ENCODE data around the gene MACROH2A1.
"Not testable (repeated sequence)": the region's sequence is repeated elsewhere in the genome, so short reads cannot be mapped to it uniquely, and the experiment has no call there.

MACROH2A1 gene

DNA sequence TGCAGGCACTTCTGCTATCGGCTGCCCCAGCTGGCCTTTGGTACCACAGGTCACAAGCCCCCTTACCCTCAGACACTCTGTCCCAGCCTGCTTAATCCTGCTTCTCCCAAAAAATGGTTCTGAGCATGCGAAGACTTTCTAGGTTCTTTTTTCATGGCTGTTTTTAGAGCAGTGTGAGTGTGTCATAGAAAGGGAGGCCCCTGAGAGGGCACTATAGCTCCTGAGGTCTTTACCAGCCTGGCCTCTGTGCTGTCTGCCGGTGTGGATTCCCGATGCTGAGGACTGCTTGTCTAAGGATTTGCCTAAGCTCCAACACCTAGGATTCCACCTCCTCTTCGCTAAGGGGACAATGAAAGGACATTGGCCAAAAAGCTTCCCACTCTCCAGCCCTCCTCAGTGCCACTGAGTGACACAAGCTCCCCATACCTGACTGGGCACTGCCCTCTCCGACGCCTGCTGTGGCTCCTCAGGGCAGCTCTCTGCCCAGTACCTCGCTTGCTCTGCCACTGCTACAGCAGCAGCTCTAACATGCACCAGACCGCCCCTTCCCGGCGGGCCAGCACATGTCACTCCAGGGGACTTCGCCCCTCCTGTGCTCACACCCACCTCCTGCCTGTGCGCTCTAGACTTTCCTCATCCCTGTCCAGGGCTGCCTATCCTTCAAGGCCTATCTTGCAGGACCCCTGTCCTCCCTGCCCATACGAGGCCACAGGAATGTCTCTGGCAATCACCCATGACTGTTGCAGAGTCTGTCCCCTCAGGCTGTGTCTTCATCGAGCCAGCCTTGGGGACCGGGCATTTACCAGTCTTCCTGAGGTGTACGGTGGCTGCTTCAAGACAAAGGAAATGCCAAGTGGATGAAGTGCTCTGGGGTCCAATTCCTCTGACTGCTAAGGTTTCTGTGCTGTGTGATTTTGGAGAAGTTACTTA lies 21.0 kb downstream of the MACROH2A1 start:
- no peak for DNase-seq (ENCODE audit: low read depth)

DNA sequence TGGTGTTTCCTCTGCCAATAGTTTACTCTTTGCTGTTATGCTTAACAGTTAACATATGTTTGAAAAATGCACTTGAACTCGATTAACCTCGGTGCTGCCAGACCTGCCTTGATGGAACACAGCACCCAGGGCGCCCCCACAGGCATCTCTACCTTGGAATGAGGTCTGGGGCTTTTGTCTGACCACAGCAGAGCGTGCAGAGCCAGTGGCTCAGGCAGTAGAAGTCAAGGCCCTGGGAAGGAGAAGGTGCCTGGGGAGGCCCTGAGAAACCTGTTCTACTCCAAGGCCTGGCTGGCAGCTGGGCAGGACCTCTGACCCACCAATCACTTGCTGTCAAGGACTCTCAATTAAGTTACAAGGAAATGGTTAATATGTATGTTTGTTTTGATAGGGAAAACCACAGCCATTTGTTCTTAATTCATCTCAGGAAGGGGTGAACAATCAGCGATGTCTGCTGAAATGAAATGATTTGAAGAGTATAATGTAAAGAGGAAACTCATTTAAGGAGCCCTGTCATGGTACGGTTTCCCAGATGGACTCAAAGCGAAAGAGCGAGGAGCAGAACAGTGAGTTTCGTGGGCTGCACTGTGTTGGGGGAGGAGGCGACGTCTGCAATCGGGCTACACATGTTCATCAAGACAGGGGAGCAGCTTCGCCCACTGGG lies 21.9 kb downstream of the MACROH2A1 start:
- no peak for DNase-seq (ENCODE audit: low read depth)

DNA sequence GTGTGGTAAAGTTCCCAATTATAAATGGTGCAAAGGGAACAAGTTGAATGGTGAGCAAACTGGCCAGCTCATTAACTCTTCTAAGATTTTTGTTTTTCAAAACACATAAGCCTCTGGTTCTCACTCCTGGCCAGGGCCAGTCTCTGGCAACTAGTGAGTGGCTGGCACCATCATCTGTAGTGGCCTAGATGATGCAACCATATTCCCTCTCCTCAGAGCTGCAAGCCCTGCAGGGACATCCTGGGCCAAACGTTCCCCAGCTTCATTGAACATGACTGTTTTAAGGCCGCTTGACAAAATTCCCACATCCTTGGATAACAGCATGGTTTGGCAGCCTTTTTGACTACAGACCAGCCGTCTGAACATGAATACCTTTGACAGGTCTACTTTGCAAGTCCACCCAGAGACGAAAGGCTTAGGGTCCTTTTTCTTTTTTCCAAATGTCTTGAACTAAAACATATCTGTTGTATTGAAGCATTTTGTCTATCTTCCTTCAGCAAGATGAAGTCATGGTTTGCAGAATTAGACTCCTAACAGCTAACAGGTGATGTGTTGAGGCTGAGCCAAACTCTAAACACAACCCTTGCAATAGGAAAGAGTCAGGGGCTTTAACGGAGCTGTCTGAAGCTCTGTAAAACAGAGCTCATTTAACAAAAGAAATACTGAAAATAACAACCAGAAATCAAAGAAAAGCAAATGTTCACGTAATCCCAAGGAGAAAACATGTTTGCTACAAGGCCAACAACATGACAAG lies 23.8 kb downstream of the MACROH2A1 start:
- DNase-seq (ENCODE audit: low read depth), result no peak

DNA sequence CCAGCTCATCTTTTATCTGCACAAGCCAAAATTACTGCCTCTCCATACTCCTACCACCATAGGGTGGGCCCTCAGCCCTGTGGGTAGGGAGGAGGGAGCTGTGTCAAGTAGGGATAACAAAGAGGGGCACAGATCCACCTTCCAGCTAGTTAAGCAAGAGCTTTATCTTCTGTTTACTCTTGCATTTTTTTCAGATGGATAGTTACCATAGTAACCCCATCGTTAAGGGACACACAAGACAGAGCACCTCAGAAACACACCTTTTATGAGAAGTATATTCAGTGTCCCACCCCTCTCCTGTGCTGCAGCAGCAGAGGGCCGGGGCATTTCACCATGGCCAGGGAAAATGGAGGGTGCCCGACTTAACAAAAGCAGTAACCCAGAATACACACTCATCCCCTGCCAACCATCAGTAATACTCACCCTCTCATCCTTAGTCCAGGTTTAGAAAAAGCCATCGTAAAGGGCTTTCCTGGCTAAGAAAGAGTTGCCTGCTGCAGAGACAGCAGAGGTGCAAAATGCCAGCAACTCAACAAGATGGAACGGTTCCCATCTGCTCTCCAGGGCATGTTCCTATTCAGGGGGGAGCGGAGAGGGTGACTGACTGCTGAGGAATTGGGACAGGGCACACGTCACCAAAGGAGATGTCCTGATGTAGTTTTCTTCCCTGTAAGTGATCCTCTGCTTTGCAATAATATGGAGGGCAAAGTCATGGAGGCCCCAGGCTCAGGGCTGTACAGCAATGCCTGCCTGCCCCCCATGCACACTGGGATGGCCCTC lies 25.1 kb downstream of the MACROH2A1 start:
- DNase-seq (ENCODE audit: low read depth), result no peak

DNA sequence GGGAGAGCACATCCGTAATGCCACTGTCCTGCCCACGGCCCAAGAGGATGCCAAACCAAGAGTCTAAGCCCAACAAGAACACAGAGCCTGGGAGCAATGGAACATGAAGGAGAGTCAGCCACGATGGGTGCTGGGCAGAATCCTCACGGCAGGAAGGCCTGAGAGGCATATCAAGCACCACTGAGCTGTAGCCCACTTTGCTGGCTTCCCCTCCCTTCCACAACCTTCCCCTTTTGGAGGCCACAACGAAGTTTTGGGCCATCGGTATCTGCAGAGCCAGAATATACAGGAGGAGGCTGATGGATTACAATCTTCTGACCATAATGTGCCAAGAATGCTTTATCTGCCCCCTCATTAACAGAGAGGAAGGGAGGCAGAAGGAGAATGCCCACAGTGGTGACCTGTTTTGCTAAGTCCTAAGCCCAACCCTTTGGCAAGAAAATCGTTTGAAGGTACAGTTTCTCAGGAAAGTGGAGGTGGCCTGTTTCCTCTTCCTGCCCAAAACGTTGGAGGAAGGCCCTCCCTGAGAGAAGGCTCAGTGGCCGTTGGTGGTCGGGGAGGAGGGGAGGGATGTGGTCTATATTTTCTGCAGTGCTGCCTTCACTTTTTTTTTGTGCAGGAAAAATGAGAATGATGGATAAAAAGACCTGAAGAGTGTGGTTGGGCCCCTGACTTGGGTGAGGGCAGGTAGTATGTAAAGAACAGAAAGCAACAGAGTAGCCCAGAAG lies 26.2 kb downstream of the MACROH2A1 start:
- DNase-seq (ENCODE audit: low read depth), result no peak

DNA sequence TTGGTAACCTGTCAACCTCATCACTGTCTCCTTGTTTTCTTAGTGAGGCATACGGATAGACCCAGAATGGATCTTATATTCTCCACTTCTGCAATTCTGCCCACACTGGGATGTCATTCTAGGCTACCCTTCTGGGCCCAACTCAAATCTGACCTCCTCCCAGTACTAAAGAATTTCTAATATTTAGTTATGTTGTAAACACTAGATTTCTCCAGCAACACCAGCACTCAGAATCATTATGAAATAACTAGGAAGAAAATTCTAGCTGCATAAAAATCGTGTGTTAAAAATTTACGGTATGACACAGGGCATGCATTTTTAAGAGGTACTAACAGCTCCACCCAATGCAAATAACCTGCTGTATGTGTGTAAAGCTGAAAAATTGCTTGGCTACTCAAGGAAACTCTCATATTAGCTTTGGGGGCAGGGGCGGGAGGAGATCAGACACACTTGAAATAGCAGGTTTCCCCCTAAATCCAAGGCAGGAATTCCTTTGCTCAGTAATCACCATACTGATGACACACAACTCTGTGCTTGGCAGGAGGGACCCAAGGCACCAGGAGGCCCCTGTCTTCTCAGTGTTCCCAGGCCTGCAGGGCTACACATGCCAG lies 27.3 kb downstream of the MACROH2A1 start:
- no peak for DNase-seq (ENCODE audit: low read depth)

DNA sequence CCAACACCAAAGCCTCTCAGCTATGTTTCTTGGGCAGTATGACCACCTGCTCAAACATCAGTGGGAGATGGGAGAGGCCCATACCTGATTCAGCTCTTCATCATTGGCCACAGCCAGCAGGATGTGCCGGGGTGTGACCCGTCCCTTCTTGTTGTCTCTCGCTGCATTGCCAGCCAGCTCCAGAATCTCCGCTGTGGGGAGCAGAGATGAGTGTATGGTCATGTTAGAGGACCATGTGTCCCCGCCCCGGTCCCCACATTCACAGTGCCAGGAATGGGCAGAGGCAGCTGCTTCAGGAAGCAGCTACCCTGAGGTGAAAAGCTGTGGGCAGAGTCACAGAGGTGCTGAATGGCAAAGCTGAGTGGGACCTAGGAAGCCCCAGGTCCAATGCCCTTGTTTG lies 29.1 kb downstream of the MACROH2A1 start:
- DNase-seq (ENCODE audit: low read depth), result no peak

DNA sequence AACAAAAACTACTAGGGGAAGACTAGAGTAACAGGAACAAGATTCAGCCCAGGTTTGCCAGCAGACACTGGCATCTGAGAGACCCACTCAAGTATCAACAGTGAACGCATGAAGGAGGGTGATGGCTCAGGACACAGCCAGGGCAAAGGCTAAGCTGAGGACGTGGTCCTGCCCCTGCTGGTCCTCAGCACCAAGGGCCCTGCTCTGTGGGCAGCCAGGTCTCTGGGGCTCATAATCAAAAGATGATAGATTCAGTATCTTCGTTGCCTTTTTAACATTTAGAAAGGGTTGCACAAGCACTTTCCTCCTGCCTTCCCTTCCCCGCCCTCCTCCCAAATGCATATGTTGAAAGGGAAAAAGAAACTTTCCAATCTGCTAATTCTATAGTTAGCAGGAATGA lies 31.5 kb downstream of the MACROH2A1 start:
- no peak for DNase-seq (ENCODE audit: low read depth)

DNA sequence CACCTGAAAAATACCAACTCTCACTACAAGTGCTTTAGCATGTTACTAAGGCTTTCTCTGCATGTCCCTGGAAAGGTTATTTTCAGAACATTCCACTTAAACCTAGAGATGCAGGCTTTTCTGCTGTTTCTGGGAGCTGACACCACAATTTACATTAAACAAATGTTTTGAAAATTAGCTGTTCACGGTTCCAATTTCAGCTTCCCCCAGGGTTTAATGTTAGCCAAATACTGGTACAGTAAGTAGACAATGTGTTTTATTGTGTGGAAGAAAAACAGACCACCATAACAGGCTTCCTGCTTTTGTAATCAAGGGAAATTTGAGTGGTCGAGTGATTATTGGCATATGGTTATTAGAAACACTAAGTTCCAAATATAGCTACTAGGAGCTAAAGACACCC lies 32.0 kb downstream of the MACROH2A1 start:
- no peak for DNase-seq (ENCODE audit: low read depth)

DNA sequence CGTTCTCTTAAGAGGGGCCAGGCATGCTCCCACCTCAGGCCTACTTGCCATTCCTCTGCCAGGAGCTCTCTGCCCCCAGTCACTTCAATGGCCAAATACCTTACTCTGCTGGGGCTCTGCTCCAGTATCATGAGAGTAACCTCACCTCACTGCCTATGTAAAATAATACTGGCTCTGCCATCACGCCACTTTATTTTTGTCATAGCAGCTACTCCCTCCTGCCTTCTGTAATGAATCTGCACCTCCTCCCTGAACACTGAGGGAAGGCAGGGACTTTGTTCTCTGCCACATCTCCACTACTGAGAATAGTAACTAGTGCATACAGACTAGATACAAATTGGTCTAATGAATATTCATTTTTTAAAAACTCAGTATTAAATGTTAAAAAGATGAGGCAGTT lies 33.8 kb downstream of the MACROH2A1 start:
- DNase-seq (ENCODE audit: low read depth), result no peak

DNA sequence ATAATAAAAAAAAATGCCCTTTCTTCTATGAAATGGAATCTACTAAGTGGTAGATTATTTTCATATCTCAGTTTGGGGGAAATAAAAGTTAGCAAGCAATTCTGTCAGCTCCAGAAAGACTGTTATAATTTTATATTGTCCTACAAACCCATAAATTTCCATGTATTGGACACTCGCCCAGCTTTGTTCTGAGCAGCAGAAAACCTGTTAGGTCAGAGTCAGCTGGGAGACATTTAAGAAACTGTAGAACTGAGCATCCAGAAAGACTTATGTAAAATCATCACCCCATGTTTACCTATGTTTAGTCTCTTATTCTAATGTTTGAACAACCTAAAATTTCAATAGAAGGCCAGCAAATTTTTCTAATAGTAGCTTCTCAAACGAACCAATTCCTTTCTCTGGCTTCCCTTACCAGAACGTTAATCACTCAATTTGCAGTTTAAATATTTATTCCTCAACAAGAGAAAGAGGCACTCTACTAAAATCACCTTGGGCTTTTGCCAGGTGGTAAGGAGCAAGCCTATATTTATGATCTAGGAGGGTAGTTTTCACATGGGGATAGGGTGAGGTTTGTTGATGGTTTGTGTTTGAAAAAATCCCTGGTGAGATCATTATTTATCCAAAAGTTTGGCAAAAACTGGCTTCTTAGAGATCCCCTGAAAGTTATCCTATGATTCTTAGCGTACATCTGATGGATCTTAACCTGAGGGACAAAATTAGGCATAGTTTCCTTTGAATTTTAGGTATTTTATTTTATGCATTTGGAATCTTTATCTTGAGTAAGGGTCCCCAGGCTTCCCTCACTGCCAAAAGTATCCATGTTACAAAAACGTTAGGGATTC lies 34.4 kb downstream of the MACROH2A1 start:
- no peak for DNase-seq (ENCODE audit: low read depth)

DNA sequence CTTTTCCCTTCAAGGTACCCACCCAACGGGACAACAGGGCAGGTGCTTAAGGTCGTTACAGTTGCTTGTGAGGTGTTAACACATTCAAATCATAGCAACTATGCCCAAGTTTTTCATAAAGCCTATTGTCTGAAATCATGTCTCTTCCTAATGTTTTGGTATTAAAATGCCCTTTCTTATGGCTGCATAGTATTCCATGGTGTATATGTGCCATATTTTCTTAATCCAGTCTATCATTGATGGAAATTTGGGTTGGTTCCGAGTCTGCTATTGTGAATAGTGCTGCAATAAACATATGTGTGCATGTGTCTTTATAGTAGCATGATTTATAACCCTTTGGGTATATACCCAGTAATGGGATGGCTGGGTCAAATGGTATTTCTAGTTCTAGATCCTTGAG lies 35.7 kb downstream of the MACROH2A1 start:
- DNase-seq (ENCODE audit: low read depth), result not testable (repeated sequence)

DNA sequence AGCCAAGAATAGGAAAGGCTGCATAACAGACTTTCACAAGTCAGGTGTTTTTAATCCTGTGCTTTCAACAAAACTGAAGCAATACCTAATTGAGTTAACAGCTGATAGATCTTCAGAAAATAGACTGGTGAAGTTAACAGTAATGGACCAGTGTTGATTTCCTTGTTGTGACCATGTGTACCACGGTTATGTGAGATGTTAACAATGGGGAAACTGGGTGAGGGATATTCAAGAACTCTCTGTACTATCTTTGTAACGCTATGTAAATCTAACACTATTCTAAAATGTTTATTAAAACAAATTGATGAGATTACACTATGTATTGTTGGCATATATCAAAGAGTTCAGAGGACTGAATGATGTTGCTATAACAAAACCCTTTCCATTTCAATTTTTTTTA lies 36.9 kb downstream of the MACROH2A1 start:
- DNase-seq (ENCODE audit: low read depth), result no peak

DNA sequence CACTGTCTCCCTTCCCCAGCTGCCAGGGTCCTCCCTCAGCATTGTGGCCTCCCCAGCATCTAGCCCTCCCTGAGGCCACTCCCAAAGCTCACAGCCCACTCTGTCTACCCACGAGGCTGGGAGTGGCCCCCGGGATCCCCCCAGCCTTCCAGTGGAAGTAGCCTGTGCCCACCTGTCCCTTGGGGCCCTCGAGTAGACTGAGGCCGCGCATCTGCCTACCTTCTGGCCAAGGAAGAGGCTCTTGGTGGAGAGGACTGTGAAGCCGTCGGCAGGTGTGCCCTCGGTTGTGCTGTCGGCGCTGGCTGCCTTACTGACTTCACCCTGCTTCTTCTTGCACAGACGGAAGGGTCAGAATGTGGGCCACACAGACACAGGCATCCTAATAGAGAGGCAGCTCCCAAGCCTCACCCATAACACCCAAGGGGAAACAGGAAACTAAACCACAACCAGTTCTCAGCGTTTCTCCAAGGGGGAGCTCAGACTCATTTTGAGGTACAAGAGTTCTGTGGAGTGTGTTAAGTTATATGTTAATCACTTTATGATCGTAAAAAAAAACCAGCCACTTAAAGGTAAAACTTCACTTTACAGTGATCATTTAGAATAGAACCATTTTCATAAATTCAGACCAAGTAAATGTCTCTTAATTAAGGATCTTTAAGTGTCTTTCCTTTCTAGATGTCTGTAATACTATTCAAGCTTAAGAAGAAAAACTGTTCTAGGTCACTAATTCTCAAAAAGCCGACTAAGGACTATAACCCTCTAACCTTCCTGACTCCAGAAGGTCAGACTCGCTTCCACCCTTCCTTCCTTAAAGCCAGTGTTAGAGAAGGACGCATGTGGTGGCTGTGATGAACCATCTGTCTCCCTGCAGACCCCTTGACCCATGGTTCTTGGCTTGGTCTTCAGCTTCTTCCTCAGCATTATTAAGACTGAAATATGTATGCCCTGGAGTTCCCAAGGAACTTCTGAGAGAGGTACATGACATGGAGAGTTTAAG lies 38.5 kb downstream of the MACROH2A1 start:
- no peak for DNase-seq (ENCODE audit: low read depth)

DNA sequence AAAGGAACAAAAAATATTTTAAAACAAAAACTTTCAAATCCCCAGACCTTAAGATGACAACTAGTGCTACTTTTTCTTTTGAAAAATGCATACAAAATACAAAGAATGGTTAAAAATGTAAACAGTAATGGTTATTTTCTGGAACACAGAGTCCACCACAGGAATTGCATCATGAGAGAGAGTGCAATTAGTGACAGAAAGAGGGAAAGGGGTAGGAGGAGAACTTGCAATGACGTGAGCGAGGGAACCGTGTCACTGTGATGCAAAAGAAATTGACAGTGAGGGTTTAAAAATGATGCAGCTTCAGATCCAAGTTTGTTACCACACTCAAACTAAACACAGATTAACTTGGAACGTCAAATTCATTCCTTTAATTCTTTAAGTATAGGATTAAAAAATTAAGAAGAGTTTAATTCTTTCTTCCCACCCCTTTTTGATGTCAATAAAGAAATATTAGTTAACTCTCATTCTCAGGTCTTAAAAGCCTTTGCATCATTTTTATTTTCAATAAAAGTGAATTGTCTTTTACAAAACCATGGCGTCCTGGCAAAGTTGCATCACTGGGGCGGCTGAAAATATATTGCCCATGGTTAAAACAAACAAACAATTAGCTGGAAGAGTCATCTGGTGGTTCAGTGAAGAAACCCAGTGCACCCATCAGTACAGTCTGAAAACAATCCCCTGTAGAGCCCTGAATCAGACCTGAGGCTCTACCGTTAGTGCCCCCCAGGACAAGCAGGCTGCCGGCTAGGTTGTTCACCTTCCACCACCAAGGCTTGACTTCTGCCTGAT lies 39.5 kb downstream of the MACROH2A1 start:
- DNase-seq (ENCODE audit: low read depth), result no peak

DNA sequence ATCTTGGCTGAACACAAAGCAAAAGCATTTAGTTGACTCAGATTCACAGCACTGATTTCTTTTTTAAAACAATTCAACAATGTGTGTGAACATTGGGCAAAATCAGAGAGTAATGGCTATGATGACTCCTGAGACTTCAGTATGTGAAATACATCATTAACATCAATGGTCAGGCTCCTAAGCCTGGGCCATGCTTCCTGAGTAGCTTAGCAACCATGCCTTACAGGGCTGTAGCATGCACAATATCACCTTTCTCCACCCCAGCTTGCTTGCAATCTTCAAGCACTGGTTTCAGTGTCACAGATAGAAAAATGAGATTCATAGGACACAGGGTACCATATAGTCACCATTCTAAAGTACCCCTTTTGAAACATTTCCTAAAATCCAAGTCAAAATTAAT lies 41.3 kb downstream of the MACROH2A1 start:
- DNase-seq (ENCODE audit: low read depth), result no peak

DNA sequence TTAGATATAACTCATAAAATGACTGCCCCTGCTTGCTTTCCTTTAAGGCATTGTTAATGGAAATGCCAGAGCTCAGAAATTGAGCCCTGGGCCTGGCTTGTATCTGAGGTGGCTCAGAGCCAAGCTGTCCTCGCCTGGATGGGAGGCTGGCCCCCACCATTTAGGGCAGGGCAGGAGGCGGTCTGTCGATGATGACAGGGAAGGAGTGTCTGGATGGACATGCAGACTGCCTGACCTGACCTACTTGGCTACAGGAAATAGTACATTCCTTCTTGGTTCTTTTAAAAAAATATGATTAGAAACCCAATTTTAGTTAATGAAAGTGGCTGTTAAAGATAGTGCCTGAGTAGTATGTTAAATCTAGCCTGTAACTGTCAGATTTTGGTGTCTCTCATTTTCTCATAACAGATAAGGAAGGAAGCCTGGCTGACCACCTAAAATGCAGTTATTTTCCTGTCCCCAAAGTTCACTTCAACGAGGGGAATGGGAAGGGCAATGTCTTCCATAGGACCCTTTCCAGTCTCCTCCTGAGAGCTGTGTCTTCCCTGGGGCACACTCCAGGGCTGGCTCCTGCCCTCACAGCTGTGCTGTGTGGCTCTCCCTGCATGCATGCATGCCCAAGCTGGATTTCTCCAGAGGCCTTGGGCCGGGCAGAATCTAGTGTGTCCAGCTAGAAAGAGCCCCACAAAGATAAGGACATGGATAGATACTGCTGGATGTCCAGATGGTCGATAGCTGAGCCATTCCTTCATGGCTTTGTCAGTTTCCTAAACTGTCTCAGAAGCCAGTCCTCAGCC lies 42.3 kb downstream of the MACROH2A1 start:
- DNase-seq (ENCODE audit: low read depth), result no peak
